Effector memory CD4-positive, alpha-beta T cell (primary cell): ENCODE data around the gene LYRM2.
"Not testable (repeated sequence)": the region's sequence is repeated elsewhere in the genome, so short reads cannot be mapped to it uniquely, and the experiment has no call there.

Experiments used
- DNase-seq, 3 donors: peaks; one replicate each; pipeline ENCODE4 v3.0.0-alpha.2; 2020
- H3K27ac ChIP-seq: 2 replicates; pipeline ENCODE4 v1.7.0; 2013; ENCODE audit warnings: mild to moderate bottlenecking, low read length, moderate library complexity; ENCODE audit not compliant: insufficient read depth, poor library complexity, severe bottlenecking
- H3K27me3 ChIP-seq: replicated peaks from 2 replicates; pipeline ENCODE4 v1.7.0; 2013; ENCODE audit warnings: mild to moderate bottlenecking, low read length; ENCODE audit not compliant: insufficient read depth, control insufficient read depth, poor library complexity, severe bottlenecking
- H3K36me3 ChIP-seq: 2 replicates; pipeline ENCODE4 v1.7.0; 2013; ENCODE audit warnings: mild to moderate bottlenecking, low read length, moderate library complexity; ENCODE audit not compliant: control insufficient read depth, insufficient read depth
- H3K4me1 ChIP-seq: 2 replicates; pipeline ENCODE4 v1.7.0; 2013; ENCODE audit warnings: low read length, mild to moderate bottlenecking; ENCODE audit not compliant: control insufficient read depth, insufficient read depth, poor library complexity, severe bottlenecking
- H3K4me3 ChIP-seq: 2 replicates; pipeline ENCODE4 v1.7.0; 2013; ENCODE audit warnings: low read length, low read depth, mild to moderate bottlenecking; ENCODE audit not compliant: insufficient read depth, poor library complexity, severe bottlenecking
- H3K9me3 ChIP-seq: 2 replicates; pipeline ENCODE4 v1.7.0; 2013; ENCODE audit warnings: mild to moderate bottlenecking, low read length, moderate library complexity; ENCODE audit not compliant: control insufficient read depth

LYRM2 gene

GRCh38 chr6:89650579-89650978, 12.0 kb upstream of the LYRM2 start:
- Histone ChIP-seq H3K36me3 (peaks cover 65% of the 10 kb centered on the region), H3K27ac (no peak overlapping the region), H3K27me3 (no peaks in the 10 kb centered on the region), H3K4me3 (no peak overlapping the region), H3K4me1 (no peaks in the 10 kb centered on the region), H3K9me3 (no peaks in the 10 kb centered on the region)
- DNase-seq: no peak

GRCh38 chr6:89649682-89650081, 11.1 kb upstream of the LYRM2 start:
- Histone ChIP-seq H3K36me3 (peaks cover 64% of the 10 kb centered on the region), H3K9me3 (no peaks in the 10 kb centered on the region), H3K4me3 (no peak overlapping the region), H3K27ac (no peak overlapping the region), H3K4me1 (no peaks in the 10 kb centered on the region), H3K27me3 (no peaks in the 10 kb centered on the region)
- no peak for DNase-seq

DNA sequence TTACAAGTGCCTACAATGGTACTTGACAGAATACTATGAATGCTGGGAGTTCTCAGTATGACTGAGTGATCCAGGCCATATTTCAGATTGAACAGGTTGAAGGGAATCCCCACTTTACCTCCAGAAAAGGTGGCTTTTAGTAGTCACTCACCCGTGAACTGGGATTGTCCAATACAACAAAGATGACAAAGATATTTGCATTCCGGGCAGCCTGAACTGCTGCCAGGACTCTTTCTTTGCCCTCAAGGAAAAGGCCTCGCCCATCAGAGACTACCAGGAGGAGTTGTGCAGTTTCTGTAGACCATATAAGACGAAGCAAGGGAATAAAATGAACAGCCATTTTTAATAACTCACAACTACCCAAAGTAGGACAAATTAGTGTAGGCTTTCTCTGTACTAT, 6.3 kb upstream of the LYRM2 start:
- Histone ChIP-seq H3K27ac (no peak overlapping the region), H3K9me3 (no peaks in the 10 kb centered on the region), H3K4me1 (no peaks in the 10 kb centered on the region), H3K36me3 (peaks cover 41% of the 10 kb centered on the region), H3K4me3 (no peak overlapping the region), H3K27me3 (no peaks in the 10 kb centered on the region)
- DNase-seq: no peak

- Histone ChIP-seq H3K27ac (no peak overlapping the region), H3K4me1 (no peaks in the 10 kb centered on the region), H3K36me3 (peaks cover 33% of the 10 kb centered on the region)
These were observed 4.9 kb upstream of the LYRM2 start for GRCh38 chr6:89643406-89643805.

DNA sequence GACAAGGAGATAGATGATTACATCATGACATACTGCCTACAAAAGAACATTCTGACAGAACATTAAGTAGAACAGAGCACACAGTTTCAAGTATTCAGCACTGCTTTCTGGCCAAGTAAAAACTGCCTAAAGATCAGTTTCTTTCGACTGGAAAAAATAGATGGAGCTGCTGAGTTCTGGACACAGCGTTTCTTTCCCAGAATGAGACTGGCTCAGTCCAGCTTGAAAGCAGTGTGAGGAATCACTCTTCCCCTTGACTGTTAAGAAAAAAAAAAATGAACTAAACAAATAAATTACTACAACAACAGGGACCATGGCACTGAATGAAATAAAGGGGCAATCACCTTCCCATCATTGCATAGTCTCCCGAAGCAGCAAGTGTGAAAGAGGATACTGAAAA, 4.4 kb upstream of the LYRM2 start:
- H3K27ac ChIP-seq: no peak overlapping the region
- no peak for DNase-seq
- no peaks in the 10 kb centered on the region for H3K9me3 ChIP-seq
- no peaks in the 10 kb centered on the region for H3K27me3 ChIP-seq
- no peak overlapping the region for H3K4me3 ChIP-seq
- H3K4me1 ChIP-seq: peaks cover 2% of the 10 kb centered on the region
- peaks cover 31% of the 10 kb centered on the region for H3K36me3 ChIP-seq

More at GRCh38 chr6:89643406-89643805, 4.9 kb upstream of the LYRM2 start:
- Histone ChIP-seq H3K4me3 (no peak overlapping the region), H3K27me3 (no peaks in the 10 kb centered on the region), H3K9me3 (no peaks in the 10 kb centered on the region)
- no peak for DNase-seq

DNA sequence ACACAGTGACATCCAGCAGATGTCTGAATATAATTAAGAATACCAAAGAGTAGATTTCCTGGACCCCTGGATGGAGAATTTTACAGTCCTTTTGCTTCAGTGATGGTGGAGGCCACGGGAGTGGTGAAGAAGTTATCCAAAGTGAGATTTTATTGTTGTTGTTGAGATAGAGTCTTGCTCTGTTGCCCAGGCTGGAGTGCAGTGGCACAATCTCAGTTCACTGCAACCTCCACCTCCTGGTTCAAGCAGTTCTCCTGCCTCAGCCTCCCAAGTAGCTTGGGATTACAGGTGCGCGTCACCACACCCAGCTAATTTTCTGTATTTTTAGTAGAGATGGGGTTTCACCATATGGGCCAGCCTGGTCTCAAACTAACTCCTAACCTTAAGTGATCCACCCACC, 3.0 kb upstream of the LYRM2 start:
- DNase-seq, H3K9me3 ChIP-seq, H3K27me3 ChIP-seq, H3K4me1 ChIP-seq, H3K4me3 ChIP-seq, H3K27ac ChIP-seq: not testable (repeated sequence)
- peaks cover 18% of the 10 kb centered on the region for H3K36me3 ChIP-seq

- no peaks in the 10 kb centered on the region for H3K27me3 ChIP-seq
- no peak overlapping the region for H3K27ac ChIP-seq
- H3K4me3 ChIP-seq: no peak overlapping the region
- no peaks in the 10 kb centered on the region for H3K9me3 ChIP-seq
- peaks cover 10% of the 10 kb centered on the region for H3K36me3 ChIP-seq
- peaks cover 7% of the 10 kb centered on the region for H3K4me1 ChIP-seq
- no peak for DNase-seq
These were observed 2.3 kb upstream of the LYRM2 start for GRCh38 chr6:89640804-89641203.

GRCh38 chr6:89637960-89638319, 607 bp downstream of the LYRM2 start:
- Histone ChIP-seq H3K9me3 (no peaks in the 10 kb centered on the region), H3K36me3 (peaks cover 2% of the 10 kb centered on the region), H3K27ac (peak overlapping the region; percentile 99), H3K27me3 (no peaks in the 10 kb centered on the region), H3K4me1 (peaks cover 7% of the 10 kb centered on the region), H3K4me3 (peak overlapping the region; percentile 96)
- no peak for DNase-seq

DNA sequence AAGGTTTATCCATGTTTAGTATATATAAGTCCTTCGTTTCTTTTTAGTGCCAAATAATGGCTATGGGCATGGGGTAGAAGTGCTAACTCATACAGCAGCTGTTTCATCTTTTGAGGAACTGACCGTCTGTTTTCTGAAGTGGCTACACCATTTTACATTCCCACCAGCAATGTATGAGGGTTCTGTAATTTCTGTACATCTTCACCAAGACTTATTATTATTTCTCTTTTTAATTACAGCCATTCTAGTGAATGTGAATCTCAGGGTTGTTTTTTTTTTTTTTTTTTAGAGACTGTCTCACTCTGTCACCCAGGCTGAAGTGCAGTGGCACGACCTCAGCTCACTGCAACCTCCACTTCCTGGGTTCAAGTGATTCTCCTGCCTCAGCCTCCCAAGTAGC, 2.1 kb downstream of the LYRM2 start:
- not testable (repeated sequence) for H3K27ac ChIP-seq, H3K27me3 ChIP-seq, H3K36me3 ChIP-seq, DNase-seq, H3K9me3 ChIP-seq, H3K4me3 ChIP-seq, H3K4me1 ChIP-seq

DNA sequence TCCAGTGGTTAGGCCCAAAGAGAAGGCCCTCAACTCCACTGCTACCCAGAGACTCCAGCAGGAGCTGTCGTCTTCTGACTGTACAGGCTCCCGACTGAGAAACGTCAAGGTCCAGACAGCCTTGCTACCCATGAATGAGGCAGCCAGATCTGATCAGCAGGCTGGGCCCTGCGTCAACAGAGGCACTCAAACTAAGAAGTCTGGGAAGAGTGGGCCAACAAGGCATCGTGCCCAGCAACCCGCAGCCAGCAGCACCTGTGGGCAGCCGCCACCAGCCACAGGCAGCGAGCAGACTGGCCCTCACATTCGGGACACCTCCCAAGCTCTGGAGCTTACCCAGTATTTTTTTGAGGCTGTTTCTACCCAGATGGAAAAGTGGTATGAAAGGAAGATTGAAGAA, 8.1 kb downstream of the LYRM2 start:
- H3K4me3 ChIP-seq: no peak overlapping the region
- no peak for DNase-seq
- no peaks in the 10 kb centered on the region for H3K9me3 ChIP-seq
- H3K4me1 ChIP-seq: no peaks in the 10 kb centered on the region
- H3K27me3 ChIP-seq: no peaks in the 10 kb centered on the region
- no peak overlapping the region for H3K27ac ChIP-seq
- peaks cover 7% of the 10 kb centered on the region for H3K36me3 ChIP-seq

DNA sequence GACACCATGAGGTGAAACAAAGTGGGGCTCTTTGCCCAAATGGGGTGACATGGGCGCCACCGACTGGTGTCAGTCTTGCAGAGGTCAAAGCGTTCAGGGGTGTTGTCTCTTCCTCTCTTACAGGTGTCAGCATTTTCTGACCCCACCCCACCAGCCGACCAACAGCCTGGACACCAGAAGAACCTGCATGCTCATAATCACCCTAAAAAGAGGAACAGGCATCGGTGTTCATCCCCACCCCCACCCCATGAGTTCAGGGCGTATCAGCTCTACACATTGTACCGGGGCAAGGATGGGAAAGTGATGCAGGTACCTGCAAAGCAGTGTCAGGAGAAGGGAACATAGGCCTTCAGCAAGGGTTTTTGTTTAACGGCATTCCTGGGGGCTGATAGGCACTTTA, 14.8 kb downstream of the LYRM2 start:
- H3K4me1 ChIP-seq: no peaks in the 10 kb centered on the region
- no peak for DNase-seq
- H3K36me3 ChIP-seq: no peaks in the 10 kb centered on the region
- no peaks in the 10 kb centered on the region for H3K9me3 ChIP-seq
- H3K4me3 ChIP-seq: no peak overlapping the region
- H3K27me3 ChIP-seq: no peaks in the 10 kb centered on the region
- H3K27ac ChIP-seq: no peak overlapping the region
